Panc1 (cell line): ENCODE measurements around the gene TTC27.

Experiments used
- POLR2AphosphoS5 ChIP-seq: IDR thresholded peaks from 2 replicates; pipeline ENCODE4 v1.6.1; 2012; ENCODE audit warnings: mild to moderate bottlenecking, low read depth, low read length, moderate library complexity
- SIN3A ChIP-seq: IDR thresholded peaks from 2 replicates; pipeline ENCODE4 v1.6.1; 2012; ENCODE audit warnings: low read depth, mild to moderate bottlenecking, low read length, moderate library complexity, borderline replicate concordance; ENCODE audit not compliant: insufficient read depth
- TCF7L2 ChIP-seq: IDR thresholded peaks from 2 replicates; pipeline ENCODE4 v1.6.1; 2011; ENCODE audit warnings: mild to moderate bottlenecking, low read depth, low read length, inconsistent platforms
- TF ChIP-seq, protein P1 (sequence below): fragments of 450-650 bp; IDR thresholded peaks from 2 replicates; pipeline ENCODE4 v1.5.1; 2017; ENCODE audit warnings: mild to moderate bottlenecking
- TF ChIP-seq, protein P2 (sequence below), 2 experiments: IDR thresholded peaks; 2 replicates each; pipeline ENCODE4 v1.6.1; 2011 to 2012; ENCODE audit warnings: low read depth in 2 of 2, control low read depth in 1 of 2, low read length in 1 of 2, mild to moderate bottlenecking in 1 of 2, moderate library complexity in 1 of 2; ENCODE audit not compliant: insufficient read depth in 1 of 2

DNA sequence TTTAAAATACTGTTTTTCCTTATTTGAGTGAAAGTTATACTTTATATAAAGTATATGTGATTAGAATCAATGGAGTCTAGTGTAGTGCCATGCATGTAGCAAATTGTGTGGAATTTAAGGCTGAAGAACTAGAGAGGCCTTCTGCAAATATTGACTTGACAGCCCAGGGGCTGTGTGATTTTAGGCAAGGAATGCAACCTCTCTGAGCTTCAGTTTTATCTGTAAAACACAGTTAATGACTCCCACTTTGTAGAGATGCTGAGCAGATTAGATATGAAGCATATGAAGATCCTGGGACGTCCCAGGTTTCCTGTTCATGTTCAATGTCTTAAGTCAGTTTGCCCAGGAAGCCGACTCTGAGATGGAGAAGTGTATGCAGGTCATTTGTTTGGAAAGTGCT lies 235.5 kb downstream of the TTC27 start:
- TF ChIP-seq, protein P1, sequence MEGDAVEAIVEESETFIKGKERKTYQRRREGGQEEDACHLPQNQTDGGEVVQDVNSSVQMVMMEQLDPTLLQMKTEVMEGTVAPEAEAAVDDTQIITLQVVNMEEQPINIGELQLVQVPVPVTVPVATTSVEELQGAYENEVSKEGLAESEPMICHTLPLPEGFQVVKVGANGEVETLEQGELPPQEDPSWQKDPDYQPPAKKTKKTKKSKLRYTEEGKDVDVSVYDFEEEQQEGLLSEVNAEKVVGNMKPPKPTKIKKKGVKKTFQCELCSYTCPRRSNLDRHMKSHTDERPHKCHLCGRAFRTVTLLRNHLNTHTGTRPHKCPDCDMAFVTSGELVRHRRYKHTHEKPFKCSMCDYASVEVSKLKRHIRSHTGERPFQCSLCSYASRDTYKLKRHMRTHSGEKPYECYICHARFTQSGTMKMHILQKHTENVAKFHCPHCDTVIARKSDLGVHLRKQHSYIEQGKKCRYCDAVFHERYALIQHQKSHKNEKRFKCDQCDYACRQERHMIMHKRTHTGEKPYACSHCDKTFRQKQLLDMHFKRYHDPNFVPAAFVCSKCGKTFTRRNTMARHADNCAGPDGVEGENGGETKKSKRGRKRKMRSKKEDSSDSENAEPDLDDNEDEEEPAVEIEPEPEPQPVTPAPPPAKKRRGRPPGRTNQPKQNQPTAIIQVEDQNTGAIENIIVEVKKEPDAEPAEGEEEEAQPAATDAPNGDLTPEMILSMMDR = no peak
- no peak for TF ChIP-seq POLR2AphosphoS5
- no peak for TF ChIP-seq SIN3A
- TF ChIP-seq, protein P2, sequence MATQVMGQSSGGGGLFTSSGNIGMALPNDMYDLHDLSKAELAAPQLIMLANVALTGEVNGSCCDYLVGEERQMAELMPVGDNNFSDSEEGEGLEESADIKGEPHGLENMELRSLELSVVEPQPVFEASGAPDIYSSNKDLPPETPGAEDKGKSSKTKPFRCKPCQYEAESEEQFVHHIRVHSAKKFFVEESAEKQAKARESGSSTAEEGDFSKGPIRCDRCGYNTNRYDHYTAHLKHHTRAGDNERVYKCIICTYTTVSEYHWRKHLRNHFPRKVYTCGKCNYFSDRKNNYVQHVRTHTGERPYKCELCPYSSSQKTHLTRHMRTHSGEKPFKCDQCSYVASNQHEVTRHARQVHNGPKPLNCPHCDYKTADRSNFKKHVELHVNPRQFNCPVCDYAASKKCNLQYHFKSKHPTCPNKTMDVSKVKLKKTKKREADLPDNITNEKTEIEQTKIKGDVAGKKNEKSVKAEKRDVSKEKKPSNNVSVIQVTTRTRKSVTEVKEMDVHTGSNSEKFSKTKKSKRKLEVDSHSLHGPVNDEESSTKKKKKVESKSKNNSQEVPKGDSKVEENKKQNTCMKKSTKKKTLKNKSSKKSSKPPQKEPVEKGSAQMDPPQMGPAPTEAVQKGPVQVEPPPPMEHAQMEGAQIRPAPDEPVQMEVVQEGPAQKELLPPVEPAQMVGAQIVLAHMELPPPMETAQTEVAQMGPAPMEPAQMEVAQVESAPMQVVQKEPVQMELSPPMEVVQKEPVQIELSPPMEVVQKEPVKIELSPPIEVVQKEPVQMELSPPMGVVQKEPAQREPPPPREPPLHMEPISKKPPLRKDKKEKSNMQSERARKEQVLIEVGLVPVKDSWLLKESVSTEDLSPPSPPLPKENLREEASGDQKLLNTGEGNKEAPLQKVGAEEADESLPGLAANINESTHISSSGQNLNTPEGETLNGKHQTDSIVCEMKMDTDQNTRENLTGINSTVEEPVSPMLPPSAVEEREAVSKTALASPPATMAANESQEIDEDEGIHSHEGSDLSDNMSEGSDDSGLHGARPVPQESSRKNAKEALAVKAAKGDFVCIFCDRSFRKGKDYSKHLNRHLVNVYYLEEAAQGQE (IDR thresholded peaks at IDR 0.05; ENCODE audit: insufficient read depth in 1 of 2, low read depth in 2 of 2, low read length in 1 of 2) = no peak
- no peak for TF ChIP-seq TCF7L2
